Left ventricle myocardium inferior (tissue), 1 donor: Measurements from ENCODE around the gene PRIMA1. TPM values are rescaled to one million over a fixed set of nuclear protein-coding genes. Genes with fewer than 3 reads are reported as not detected.

Experiments
- DNase-seq: peaks from one replicate; pipeline ENCODE4 v3.0.0-alpha.2; 2020
- H3K27ac ChIP-seq: fragments of 200-600 bp; replicated peaks from 2 replicates; pipeline ENCODE4 v1.8.0; 2021
- H3K27me3 ChIP-seq: fragments of 200-600 bp; 2 replicates; pipeline ENCODE4 v1.8.0; 2021; ENCODE audit warnings: low read depth
- H3K36me3 ChIP-seq: fragments of 200-600 bp; 2 replicates; pipeline ENCODE4 v1.8.0; 2021
- H3K4me1 ChIP-seq: fragments of 200-600 bp; 2 replicates; pipeline ENCODE4 v1.8.0; 2021
- H3K4me3 ChIP-seq: fragments of 200-600 bp; 2 replicates; pipeline ENCODE4 v1.8.0; 2021; ENCODE audit warnings: mild to moderate bottlenecking, moderate library complexity
- H3K9me3 ChIP-seq: fragments of 200-600 bp; replicated peaks from 2 replicates; pipeline ENCODE4 v1.8.0; 2021
- CTCF ChIP-seq: fragments of 200-600 bp; IDR thresholded peaks from 2 replicates; pipeline ENCODE4 v1.8.0; 2021; ENCODE audit warnings: antibody characterized with exemption, mild to moderate bottlenecking, borderline replicate concordance
- intact Hi-C: fragments of 100-400 bp; cut with micrococcal nuclease; formaldehyde crosslinking; loops from one replicate; pipeline ENCODE4 v1.11.0; 2022
- total RNA-seq: library from RNA; stranded (reverse); fragmentation: NEBNext Ultra II Directional; extraction: Animal tissue kit (Norgen Biotek cat#: 25700); gene quantifications from one replicate; pipeline ENCODE4 v1.2.1, GENCODE V29; 2021
- donor health status: DM: no; HTN: yes; CAD: no; lungs with severe emphysema.

The PRIMA1 gene
- total RNA-seq, 1 donor from 2014 or later, result 7.3 TPM

- TF ChIP-seq CTCF, result no peak
- Histone ChIP-seq H3K4me1 (peaks cover 6% of the 10 kb centered on the region), H3K4me3 (no peak overlapping the region), H3K9me3 (no peaks in the 10 kb centered on the region), H3K27me3 (peaks cover 22% of the 10 kb centered on the region), H3K27ac (no peak overlapping the region), H3K36me3 (no peaks in the 10 kb centered on the region)
- DNase-seq, result no peak
- intact Hi-C loops, result no loop called here
Measured at GRCh38 chr14:93708311-93708734, 80.0 kb downstream of the PRIMA1 start.

GRCh38 chr14:93707475-93707874, 80.8 kb downstream of the PRIMA1 start:
- DNase-seq, result no peak
- no peak for TF ChIP-seq CTCF
- peaks cover 23% of the 10 kb centered on the region for H3K27me3 ChIP-seq
- H3K36me3 ChIP-seq, result no peaks in the 10 kb centered on the region
- no peaks in the 10 kb centered on the region for H3K9me3 ChIP-seq
- intact Hi-C loops, result no loop called here
- H3K27ac ChIP-seq, result no peak overlapping the region
- no peak overlapping the region for H3K4me3 ChIP-seq
- peaks cover 6% of the 10 kb centered on the region for H3K4me1 ChIP-seq

- H3K9me3 ChIP-seq, result no peaks in the 10 kb centered on the region
- intact Hi-C loops, result no loop called here
- no peak overlapping the region for H3K27ac ChIP-seq
- peaks cover 6% of the 10 kb centered on the region for H3K4me1 ChIP-seq
- no peaks in the 10 kb centered on the region for H3K36me3 ChIP-seq
- H3K27me3 ChIP-seq, result peaks cover 21% of the 10 kb centered on the region
- no peak for TF ChIP-seq CTCF
- DNase-seq, result no peak
- no peak overlapping the region for H3K4me3 ChIP-seq
Measured at GRCh38 chr14:93706360-93706955, 81.8 kb downstream of the PRIMA1 start.

- H3K4me1 ChIP-seq, result peaks cover 6% of the 10 kb centered on the region
- no peak overlapping the region for H3K4me3 ChIP-seq
- intact Hi-C loops, result no loop called here
- no peaks in the 10 kb centered on the region for H3K36me3 ChIP-seq
- no peak overlapping the region for H3K27ac ChIP-seq
- no peak for TF ChIP-seq CTCF
- peaks cover 21% of the 10 kb centered on the region for H3K27me3 ChIP-seq
- peaks cover 4% of the 10 kb centered on the region for H3K9me3 ChIP-seq
- no peak for DNase-seq
Measured at GRCh38 chr14:93705513-93706156, 82.7 kb downstream of the PRIMA1 start.

GRCh38 chr14:93703941-93704340, 84.3 kb downstream of the PRIMA1 start:
- H3K9me3 ChIP-seq, result peaks cover 21% of the 10 kb centered on the region
- peaks cover 21% of the 10 kb centered on the region for H3K27me3 ChIP-seq
- DNase-seq, result no peak
- H3K27ac ChIP-seq, result no peak overlapping the region
- intact Hi-C loops, result no loop called here
- no peaks in the 10 kb centered on the region for H3K36me3 ChIP-seq
- no peak for TF ChIP-seq CTCF
- no peak overlapping the region for H3K4me3 ChIP-seq
- peaks cover 6% of the 10 kb centered on the region for H3K4me1 ChIP-seq
